ACHN (cell line): ENCODE measurements around the gene PADI4.
"Not testable (repeated sequence)": the region's sequence is repeated elsewhere in the genome, so short reads cannot be mapped to it uniquely, and the experiment has no call there.

Source experiments
- DNase-seq: peaks from one replicate; pipeline ENCODE4 v3.0.0-alpha.2; 2015
- in situ Hi-C: cut with HindIII; loops from 2 replicates; pipeline ENCODE4 v1.10.0; 2017; ENCODE audit warnings: low sequenced_read_pairs, low pct_ligation_motif_present, low pct_unique_long_range_greater_than_20kb

The PADI4 gene

GRCh38 chr1:17307329-17307728 lies 668 bp upstream of the PADI4 start:
- DNase-seq, result no peak
- in situ Hi-C loops, result no loop called here

GRCh38 chr1:17308593-17308992 lies 596 bp downstream of the PADI4 start:
- no peak for DNase-seq
- in situ Hi-C loops, result no loop called here

GRCh38 chr1:17309426-17310067 lies 1.6 kb downstream of the PADI4 start:
- no peak for DNase-seq
- in situ Hi-C loops, result no loop called here

- in situ Hi-C loops, result no loop called here
- DNase-seq, result no peak
Observed at GRCh38 chr1:17310068-17310640, 2.2 kb downstream of the PADI4 start.

- in situ Hi-C loops, result no loop called here
- DNase-seq, result no peak
Observed at GRCh38 chr1:17313530-17314309, 5.7 kb downstream of the PADI4 start.

GRCh38 chr1:17314491-17314971 lies 6.5 kb downstream of the PADI4 start:
- in situ Hi-C loops, result no loop called here

GRCh38 chr1:17315542-17316130 lies 7.6 kb downstream of the PADI4 start:
- in situ Hi-C loops, result no loop called here
- no peak for DNase-seq

More at GRCh38 chr1:17314491-17314971, 6.5 kb downstream of the PADI4 start:
- DNase-seq, result no peak

GRCh38 chr1:17316704-17317103 lies 8.7 kb downstream of the PADI4 start:
- in situ Hi-C loops, result no loop called here
- DNase-seq, result no peak

GRCh38 chr1:17318262-17318661 lies 10.3 kb downstream of the PADI4 start:
- in situ Hi-C loops, result no loop called here
- DNase-seq, result no peak

GRCh38 chr1:17319561-17320350 lies 11.8 kb downstream of the PADI4 start:
- no peak for DNase-seq
- in situ Hi-C loops, result no loop called here

GRCh38 chr1:17321857-17322390 lies 13.9 kb downstream of the PADI4 start:
- DNase-seq, in situ Hi-C loops: not testable (repeated sequence)

GRCh38 chr1:17328855-17329254 lies 20.9 kb downstream of the PADI4 start:
- in situ Hi-C loops, result no loop called here
- DNase-seq, result no peak

GRCh38 chr1:17329610-17330009 lies 21.6 kb downstream of the PADI4 start:
- no peak for DNase-seq
- in situ Hi-C loops, result no loop called here

- in situ Hi-C loops, result no loop called here
- no peak for DNase-seq
Observed at GRCh38 chr1:17330856-17331255, 22.9 kb downstream of the PADI4 start.

- DNase-seq, result no peak
- in situ Hi-C loops, result no loop called here
Observed at GRCh38 chr1:17333081-17333480, 25.1 kb downstream of the PADI4 start.

GRCh38 chr1:17335821-17336710 lies 28.1 kb downstream of the PADI4 start:
- peak; percentile 66 for DNase-seq
- in situ Hi-C loops, result no loop called here

- in situ Hi-C loops, result no loop called here
- no peak for DNase-seq
Observed at GRCh38 chr1:17338706-17339493, 30.9 kb downstream of the PADI4 start.
